ENCODE measurements around the gene ADORA1.

The ADORA1 gene

DNA sequence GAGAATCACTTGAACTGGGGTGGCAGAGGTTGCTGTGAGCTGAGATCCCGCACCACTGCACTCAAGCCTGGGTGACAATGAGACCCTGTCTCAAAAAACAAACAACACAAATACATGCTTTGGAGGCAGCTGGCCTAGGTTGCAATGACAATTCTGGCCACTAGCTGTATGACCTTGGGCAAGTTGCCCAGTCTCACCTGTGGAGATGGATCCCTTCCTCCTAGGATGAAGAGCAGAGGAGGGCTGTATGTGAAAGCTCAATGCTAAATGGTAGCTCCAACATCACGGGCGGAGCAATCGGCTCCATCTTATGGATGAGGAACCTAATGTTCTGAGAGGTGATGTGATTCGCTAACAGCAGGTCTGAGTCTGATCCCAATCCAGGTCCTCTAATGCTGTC is 20.6 kb downstream of the ADORA1 start:
- H3K4me1 ChIP-seq (ENCODE audit: control insufficient read depth in 1 of 2, insufficient read depth in 2 of 2, low read length in 2 of 2): no peaks in the 10 kb centered on the region

DNA sequence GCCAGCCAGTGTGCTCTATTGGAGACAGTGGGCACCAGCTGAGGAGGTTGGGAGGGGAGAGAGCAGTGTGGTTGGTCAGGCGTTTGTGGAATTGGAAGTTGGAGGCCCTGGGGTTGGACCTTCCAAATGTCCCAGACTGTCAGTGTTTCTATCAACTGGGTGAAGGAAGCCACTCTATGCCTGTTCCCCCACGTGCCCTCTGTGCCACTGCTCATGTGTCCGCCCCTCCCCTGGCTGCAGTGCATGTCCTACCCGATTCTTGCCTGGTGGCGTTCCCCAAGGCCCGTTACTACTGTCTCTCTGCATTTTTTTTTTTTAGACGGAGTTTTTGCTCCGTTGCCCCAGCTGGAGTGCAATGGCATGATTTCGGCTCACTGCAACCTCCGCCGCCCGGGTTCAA is 21.1 kb downstream of the ADORA1 start:
- Histone ChIP-seq H3K27me3 (ENCODE audit: low read depth, low read length) (no peaks in the 10 kb centered on the region), H3K4me1 (ENCODE audit: control insufficient read depth in 1 of 2, insufficient read depth in 2 of 2, low read length in 2 of 2) (no peaks in the 10 kb centered on the region), H3K4me3 (ENCODE audit: low read depth in 1 of 2, low read length in 2 of 2) (no peak overlapping the region), H3K9me3 (ENCODE audit: control insufficient read depth in 1 of 2, low read length in 2 of 2) (no peaks in the 10 kb centered on the region), H3K36me3 (ENCODE audit: control insufficient read depth in 1 of 2, insufficient read depth in 2 of 2, low read length in 2 of 2) (no peaks in the 10 kb centered on the region), H3K27ac (ENCODE audit: low read length) (no peak overlapping the region)

More for the DNA sequence above, 20.6 kb downstream of the ADORA1 start:
- Histone ChIP-seq H3K4me3 (ENCODE audit: low read depth in 1 of 2, low read length in 2 of 2) (no peak overlapping the region), H3K9me3 (ENCODE audit: control insufficient read depth in 1 of 2, low read length in 2 of 2) (no peaks in the 10 kb centered on the region), H3K27me3 (ENCODE audit: low read depth, low read length) (no peaks in the 10 kb centered on the region), H3K27ac (ENCODE audit: low read length) (no peak overlapping the region), H3K36me3 (ENCODE audit: control insufficient read depth in 1 of 2, insufficient read depth in 2 of 2, low read length in 2 of 2) (no peaks in the 10 kb centered on the region)

DNA sequence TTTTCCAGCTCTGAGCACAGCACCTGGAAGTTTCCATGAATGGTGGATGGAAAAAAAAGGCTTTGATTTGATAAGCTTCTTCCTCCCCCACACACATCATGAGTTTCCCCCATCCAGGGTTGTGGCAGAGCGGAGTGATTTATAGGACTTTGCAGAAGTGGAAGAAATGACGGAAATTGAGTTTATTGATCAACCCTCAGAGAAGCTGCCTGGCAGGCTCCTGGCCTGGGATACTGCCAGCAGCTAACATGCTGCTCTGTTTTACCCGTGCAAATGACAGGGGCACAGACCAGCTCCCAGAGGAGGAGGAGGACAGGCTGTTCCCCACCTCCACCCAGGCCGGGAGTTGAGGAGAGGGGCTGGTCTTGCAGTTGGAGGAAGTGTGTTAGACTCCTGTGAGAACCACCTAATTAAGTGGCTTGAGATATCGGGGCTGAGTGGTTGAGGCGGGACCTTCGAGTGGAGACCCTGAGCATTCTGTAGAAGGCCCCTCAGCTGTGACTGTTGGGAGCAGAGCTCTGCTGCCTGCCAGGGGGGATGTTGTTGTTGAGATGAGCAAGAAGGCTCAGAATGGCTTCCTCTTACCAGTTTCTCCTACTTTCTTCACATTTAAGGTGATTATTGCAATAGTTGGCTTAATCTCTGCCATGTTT is 21.8 kb downstream of the ADORA1 start:
- Histone ChIP-seq H3K9me3 (ENCODE audit: control insufficient read depth in 1 of 2, low read length in 2 of 2) (no peaks in the 10 kb centered on the region), H3K27me3 (ENCODE audit: low read depth, low read length) (no peaks in the 10 kb centered on the region), H3K4me3 (ENCODE audit: low read depth in 1 of 2, low read length in 2 of 2) (no peak overlapping the region), H3K4me1 (ENCODE audit: control insufficient read depth in 1 of 2, insufficient read depth in 2 of 2, low read length in 2 of 2) (no peaks in the 10 kb centered on the region), H3K27ac (ENCODE audit: low read length) (no peak overlapping the region), H3K36me3 (ENCODE audit: control insufficient read depth in 1 of 2, insufficient read depth in 2 of 2, low read length in 2 of 2) (no peaks in the 10 kb centered on the region)

DNA sequence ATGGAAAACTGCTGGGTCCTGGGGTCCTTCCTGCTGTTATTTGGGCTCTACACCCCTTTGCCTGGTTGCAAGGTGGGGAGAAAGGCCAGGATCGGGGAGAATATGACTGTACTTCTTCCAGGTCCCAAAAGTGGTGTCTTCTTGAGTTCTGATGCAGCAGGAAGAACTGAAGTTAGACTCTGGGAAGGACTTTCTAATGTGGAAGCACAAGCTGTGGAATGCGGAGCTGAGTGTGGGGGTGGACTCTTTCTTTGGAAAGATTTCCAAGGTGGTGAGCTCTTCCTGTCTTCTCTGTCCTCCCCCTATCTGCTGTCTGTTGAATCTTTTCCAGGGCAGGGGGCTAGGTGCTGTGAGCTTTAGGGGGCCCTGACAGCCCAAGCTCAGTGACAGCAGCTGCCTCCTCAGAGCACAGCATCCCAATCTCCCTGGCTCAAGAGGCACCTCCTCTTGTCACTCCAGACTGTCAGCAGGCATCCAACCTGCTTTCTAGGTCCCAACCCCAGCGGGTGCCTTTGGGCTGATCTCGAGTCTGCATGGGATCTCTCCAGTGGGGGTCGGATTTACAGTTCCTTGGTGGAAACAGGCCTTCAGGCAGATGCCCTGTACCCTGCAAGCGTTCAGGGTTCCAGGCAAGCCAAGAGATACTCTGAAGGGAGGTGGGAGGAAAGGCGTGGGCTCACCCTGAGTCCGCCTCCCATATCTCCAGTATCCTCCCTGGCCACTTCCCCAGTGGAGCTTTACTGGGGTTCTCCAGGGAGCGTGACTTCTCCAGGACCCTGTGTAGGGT is 23.2 kb downstream of the ADORA1 start:
- H3K4me1 ChIP-seq (ENCODE audit: control insufficient read depth in 1 of 2, insufficient read depth in 2 of 2, low read length in 2 of 2): no peaks in the 10 kb centered on the region
- H3K4me3 ChIP-seq (ENCODE audit: low read depth in 1 of 2, low read length in 2 of 2): no peak overlapping the region
- no peaks in the 10 kb centered on the region for H3K27me3 ChIP-seq (ENCODE audit: low read depth, low read length)
- no peaks in the 10 kb centered on the region for H3K36me3 ChIP-seq (ENCODE audit: control insufficient read depth in 1 of 2, insufficient read depth in 2 of 2, low read length in 2 of 2)
- H3K27ac ChIP-seq (ENCODE audit: low read length): no peak overlapping the region
- H3K9me3 ChIP-seq (ENCODE audit: control insufficient read depth in 1 of 2, low read length in 2 of 2): no peaks in the 10 kb centered on the region

DNA sequence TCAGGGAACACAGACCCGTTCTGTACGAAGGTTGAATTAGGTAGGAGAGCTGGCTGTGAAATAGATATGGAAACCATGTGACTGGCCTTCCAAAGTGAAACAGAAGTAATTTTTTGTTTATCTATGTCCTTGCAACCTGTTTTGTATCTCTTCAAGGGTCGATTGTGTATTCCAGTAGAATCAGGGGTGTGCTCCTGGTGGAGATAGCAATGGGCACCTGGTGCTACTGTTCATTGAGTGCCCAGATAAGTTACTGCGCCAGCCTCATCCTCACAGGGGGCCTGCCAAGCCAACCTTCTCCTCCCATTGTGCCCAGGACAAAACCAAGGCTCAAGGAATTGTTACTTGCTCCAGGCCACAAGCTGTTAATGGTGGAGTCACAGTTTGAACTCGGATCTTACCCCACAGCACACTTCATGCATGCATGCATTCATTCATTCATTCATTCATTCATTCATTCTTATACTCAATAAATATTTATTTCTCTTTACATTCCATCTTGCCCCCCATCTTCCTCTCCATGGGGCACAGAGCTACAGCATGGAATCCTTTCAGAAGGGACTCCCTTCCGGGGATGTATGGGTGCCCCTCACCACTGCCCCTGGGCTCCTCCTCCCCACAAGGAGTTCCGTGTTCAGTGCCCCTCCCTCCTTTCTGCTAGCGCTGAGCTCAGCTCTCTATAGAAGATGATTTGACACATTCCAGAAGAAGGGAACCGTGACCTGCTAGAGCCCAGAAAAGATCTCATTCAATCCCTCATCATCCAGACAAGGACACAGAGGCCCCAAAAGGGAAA is 24.0 kb downstream of the ADORA1 start:
- Histone ChIP-seq H3K27ac (ENCODE audit: low read length) (no peak overlapping the region), H3K9me3 (ENCODE audit: control insufficient read depth in 1 of 2, low read length in 2 of 2) (no peaks in the 10 kb centered on the region), H3K36me3 (ENCODE audit: control insufficient read depth in 1 of 2, insufficient read depth in 2 of 2, low read length in 2 of 2) (no peaks in the 10 kb centered on the region), H3K27me3 (ENCODE audit: low read depth, low read length) (no peaks in the 10 kb centered on the region), H3K4me3 (ENCODE audit: low read depth in 1 of 2, low read length in 2 of 2) (no peak overlapping the region), H3K4me1 (ENCODE audit: control insufficient read depth in 1 of 2, insufficient read depth in 2 of 2, low read length in 2 of 2) (no peaks in the 10 kb centered on the region)

DNA sequence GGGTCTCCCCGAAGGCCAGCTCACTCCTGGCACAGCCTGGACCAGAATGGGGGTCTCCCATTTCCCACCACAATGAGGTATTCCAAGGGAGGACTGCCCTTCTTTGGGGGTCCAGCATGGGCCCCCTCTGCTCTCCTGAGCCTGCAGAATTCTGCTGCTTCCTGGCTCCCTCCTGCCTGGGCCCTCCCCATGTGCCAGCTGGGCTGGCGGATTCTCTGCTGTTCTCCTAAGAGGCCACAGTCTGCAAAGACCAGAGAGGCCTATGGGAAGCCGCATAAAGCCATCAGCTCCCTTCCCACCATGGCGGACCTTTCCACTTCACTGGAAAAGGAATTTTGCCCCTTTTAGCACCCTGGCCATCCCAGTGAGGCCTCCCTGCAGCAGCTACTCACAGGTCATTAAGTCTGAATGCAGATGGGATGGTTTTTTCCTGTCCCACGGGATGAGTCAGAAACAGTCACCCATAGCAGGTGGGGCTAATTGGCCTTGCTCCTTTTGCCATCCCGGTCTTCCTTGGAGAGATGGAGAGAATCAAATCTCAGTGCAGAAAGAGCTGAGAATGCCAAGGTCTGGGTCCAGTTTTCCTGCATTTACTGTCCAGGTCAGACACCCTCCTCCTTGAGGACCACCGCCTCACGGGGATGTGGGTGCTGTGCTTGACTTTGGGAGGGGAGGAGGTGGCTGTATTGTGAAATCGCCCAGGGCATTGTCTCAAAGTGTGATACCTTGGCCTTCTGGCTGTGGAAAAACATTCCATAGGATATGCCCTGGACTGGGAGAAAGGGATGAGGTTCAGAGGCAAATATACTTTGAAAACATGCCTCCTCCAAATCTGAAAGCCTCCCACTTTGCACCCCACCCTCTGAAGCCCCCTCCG is 24.9 kb downstream of the ADORA1 start:
- Histone ChIP-seq H3K27me3 (ENCODE audit: low read depth, low read length) (no peaks in the 10 kb centered on the region), H3K4me3 (ENCODE audit: low read depth in 1 of 2, low read length in 2 of 2) (no peak overlapping the region), H3K9me3 (ENCODE audit: control insufficient read depth in 1 of 2, low read length in 2 of 2) (no peaks in the 10 kb centered on the region), H3K36me3 (ENCODE audit: control insufficient read depth in 1 of 2, insufficient read depth in 2 of 2, low read length in 2 of 2) (no peaks in the 10 kb centered on the region), H3K27ac (ENCODE audit: low read length) (no peak overlapping the region), H3K4me1 (ENCODE audit: control insufficient read depth in 1 of 2, insufficient read depth in 2 of 2, low read length in 2 of 2) (no peaks in the 10 kb centered on the region)

DNA sequence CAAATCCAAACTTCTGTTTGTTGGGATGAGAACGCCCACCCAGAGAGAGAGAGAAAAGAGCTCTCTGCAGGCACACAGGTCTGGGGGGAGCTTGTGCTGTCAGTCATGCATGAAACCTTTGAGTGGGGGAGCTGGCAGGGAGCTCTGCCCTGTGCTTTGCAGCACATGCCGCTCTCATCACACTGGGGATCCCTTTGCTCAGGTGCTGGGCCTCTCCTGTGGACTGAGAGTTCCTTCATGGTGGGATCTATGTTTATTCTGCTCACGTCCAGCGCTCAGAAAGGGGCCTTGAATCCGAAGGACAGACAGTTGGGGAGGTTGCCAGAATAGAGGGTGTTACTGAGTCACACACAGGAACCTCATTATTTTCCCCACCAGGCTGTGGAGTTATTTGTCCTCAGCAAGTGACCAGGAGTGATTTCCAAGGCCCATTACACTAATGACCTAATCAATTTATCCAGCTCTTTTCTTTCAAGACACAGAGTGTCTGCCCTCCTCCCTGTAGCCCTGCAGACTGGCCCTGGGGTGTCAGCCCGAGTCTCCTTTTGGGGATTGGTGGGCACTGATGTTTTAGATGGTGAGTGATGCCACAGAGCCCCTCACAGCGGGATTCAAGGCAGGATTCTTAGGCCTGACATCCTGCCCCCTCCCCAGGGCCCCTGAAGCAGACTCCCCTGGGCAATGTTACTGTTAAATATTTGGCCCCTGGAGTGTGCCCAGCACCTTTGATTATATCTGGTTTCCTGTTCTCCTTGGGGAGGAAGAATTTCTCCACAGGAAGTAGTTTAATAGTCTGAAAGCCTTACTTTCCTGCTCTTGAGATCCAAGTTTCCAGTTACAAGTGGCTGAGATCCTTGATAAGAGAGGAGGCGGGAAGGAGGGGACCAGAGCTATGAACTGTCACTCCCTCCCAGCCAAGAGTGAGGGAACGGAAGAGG is 25.8 kb downstream of the ADORA1 start:
- no peak overlapping the region for H3K4me3 ChIP-seq (ENCODE audit: low read depth in 1 of 2, low read length in 2 of 2)
- no peak overlapping the region for H3K27ac ChIP-seq (ENCODE audit: low read length)
- no peaks in the 10 kb centered on the region for H3K36me3 ChIP-seq (ENCODE audit: control insufficient read depth in 1 of 2, insufficient read depth in 2 of 2, low read length in 2 of 2)
- H3K27me3 ChIP-seq (ENCODE audit: low read depth, low read length): no peaks in the 10 kb centered on the region
- no peaks in the 10 kb centered on the region for H3K9me3 ChIP-seq (ENCODE audit: control insufficient read depth in 1 of 2, low read length in 2 of 2)
- no peaks in the 10 kb centered on the region for H3K4me1 ChIP-seq (ENCODE audit: control insufficient read depth in 1 of 2, insufficient read depth in 2 of 2, low read length in 2 of 2)

DNA sequence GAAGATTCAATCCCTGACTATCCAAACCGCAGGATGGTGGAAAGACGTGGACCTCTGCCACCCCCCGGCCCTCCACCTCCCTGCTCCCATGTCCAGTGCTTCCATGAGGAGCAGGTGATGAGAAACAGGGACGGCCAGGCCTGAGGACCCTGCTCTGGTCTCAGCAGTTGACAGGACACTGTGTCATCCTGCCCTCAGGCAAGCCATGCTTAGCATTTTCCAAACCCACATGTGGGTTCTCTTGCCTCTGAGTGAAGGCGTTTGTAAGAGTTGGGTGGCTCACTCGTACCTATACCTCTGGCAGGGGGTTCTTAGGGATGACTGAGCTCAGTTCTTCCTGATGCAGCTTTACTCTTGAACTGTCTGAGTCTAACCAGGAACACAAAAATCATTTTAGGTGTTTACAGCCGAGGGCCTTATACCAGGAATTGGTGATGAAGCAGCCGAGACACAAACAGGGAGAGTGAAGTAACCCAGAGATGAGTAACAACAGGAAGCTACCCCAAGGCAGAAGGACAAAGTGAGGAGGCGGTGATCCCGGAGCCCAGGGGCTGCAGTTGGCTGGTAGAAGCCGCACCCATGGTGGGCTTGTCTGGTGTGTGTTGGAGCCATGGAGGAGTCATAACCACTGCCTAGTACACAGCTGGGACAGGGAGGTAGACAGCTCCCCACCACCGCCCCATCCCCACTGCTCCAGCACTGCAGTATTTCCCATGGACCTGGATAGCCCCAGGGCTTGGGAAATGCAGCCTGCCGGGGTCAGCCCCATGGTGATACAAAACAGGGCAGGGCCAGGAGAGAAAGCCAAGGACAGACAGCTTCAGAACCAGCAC is 26.7 kb downstream of the ADORA1 start:
- no peak overlapping the region for H3K4me3 ChIP-seq (ENCODE audit: low read depth in 1 of 2, low read length in 2 of 2)
- H3K27me3 ChIP-seq (ENCODE audit: low read depth, low read length): no peaks in the 10 kb centered on the region
- H3K9me3 ChIP-seq (ENCODE audit: control insufficient read depth in 1 of 2, low read length in 2 of 2): no peaks in the 10 kb centered on the region
- H3K36me3 ChIP-seq (ENCODE audit: control insufficient read depth in 1 of 2, insufficient read depth in 2 of 2, low read length in 2 of 2): no peaks in the 10 kb centered on the region
- H3K27ac ChIP-seq (ENCODE audit: low read length): no peak overlapping the region
- H3K4me1 ChIP-seq (ENCODE audit: control insufficient read depth in 1 of 2, insufficient read depth in 2 of 2, low read length in 2 of 2): no peaks in the 10 kb centered on the region

DNA sequence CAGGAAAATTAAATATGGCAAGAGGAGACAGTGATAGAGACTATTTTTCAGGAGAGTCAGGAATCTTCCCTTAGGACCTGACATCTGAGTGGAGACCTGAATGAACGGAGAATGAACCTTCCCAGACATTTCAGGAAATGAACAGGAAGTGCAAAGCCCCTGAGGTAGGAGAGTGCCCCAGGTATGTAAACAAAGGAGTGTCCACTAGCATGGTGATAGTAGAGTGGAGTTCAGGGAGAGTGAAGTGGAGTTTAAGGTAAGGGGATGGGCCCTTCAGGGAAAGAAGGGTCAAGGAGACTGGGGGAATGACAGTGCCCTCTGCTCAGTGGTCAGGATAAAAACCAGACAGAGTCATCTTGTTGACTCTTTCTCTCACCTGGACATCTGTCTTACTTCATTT is 28.8 kb downstream of the ADORA1 start:
- no peaks in the 10 kb centered on the region for H3K9me3 ChIP-seq (ENCODE audit: control insufficient read depth in 1 of 2, low read length in 2 of 2)
- no peaks in the 10 kb centered on the region for H3K4me1 ChIP-seq (ENCODE audit: control insufficient read depth in 1 of 2, insufficient read depth in 2 of 2, low read length in 2 of 2)
- H3K27ac ChIP-seq (ENCODE audit: low read length): no peak overlapping the region
- no peaks in the 10 kb centered on the region for H3K36me3 ChIP-seq (ENCODE audit: control insufficient read depth in 1 of 2, insufficient read depth in 2 of 2, low read length in 2 of 2)
- no peak overlapping the region for H3K4me3 ChIP-seq (ENCODE audit: low read depth in 1 of 2, low read length in 2 of 2)
- H3K27me3 ChIP-seq (ENCODE audit: low read depth, low read length): no peaks in the 10 kb centered on the region
